Activated gamma-delta T cell (primary cell): Measurements from ENCODE around the gene PCNA.

Source experiments
- DNase-seq: peaks from one replicate; lab custom pipeline; 2025; lab: John Stamatoyannopoulos, UW

PCNA gene

DNA sequence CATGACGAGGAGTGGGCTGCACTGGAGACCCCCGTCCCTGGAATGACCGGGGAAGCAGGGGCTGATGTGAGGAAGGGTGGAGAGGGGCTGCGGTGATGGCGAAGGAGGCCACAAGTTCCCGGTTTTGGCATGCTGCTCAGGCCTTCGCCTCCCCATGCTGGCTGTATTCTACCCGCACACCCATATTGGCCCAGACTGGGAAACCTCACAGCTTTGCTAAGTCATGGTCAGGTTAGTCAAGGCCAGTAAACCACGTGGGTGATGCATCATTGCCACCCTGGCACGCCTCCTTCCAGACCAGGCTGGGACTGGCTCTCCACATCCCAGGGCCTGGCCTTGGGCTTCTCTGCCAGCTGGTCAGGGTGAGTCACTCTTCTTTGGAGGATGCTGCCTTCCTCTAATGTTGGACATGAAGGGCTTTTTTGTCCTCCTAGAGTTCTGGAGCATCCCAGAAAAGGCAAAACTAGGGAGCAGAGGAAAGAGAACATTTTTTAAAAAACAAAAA is 53.8 kb downstream of the PCNA start:
- no peak for DNase-seq

DNA sequence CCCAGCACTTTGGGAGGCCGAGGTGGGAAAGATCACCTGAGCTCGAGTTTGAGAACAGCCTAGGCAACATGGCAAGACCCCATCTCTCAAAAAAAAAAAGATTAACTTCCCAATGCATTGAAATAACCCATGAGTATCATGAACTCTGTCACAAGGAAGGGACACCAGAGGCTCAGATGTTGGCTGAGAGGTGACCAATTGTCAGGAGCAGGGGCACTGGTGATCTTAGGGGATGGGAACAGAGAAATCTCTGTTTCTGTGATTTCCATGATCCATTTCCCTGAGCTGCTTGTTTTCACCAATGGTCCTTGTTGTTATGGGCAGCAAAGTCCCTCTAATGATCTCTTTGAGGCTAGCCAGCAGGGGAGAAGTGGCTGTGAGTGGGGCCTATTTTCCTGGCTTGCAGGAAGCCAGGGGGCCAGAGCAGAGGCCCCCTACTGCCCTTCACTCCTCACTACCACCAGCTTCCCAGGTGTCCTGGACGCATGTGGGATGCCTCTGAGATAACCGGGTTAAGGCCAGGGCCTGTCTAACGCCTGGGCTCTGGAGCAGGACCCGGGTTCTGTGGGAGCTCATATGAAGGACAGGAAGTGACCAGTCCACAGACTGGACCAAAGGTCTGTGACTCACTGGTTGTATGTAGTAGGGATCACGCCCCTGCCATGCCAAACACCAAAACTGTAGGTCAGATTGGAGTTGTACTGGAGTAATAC is 54.4 kb downstream of the PCNA start:
- no peak for DNase-seq
